SU-DHL-6 (cell line): ENCODE measurements around the gene PARP2.

Experiments used
- H2AFZ ChIP-seq: fragments of 200-600 bp; sonication (generic); 2 replicates; pipeline ENCODE4 v1.6.1; 2014; ENCODE audit warnings: low read depth, mild to moderate bottlenecking, moderate library complexity, mixed read lengths, antibody characterized with exemption, low read length; ENCODE audit not compliant: severe bottlenecking
- H3F3A ChIP-seq: fragments of 200-600 bp; shearing (Covaris generic); 2 replicates; pipeline ENCODE4 v1.6.0; 2016; ENCODE audit warnings: antibody characterized with exemption, mild to moderate bottlenecking; ENCODE audit not compliant: insufficient read depth
- H3K27ac ChIP-seq: fragments of 200-600 bp; sonication (generic); 2 replicates; pipeline ENCODE4 v1.5.1; 2016; ENCODE audit warnings: low read depth, mild to moderate bottlenecking, low read length, moderate library complexity, mixed read lengths
- H3K27me3 ChIP-seq: fragments of 200-600 bp; sonication (generic), shearing (Covaris generic); 2 replicates; pipeline ENCODE4 v1.6.0; 2014; ENCODE audit warnings: mild to moderate bottlenecking, low read length
- H3K36me3 ChIP-seq: fragments of 200-600 bp; sonication (generic); 2 replicates; pipeline ENCODE4 v1.6.1; 2014; ENCODE audit warnings: mild to moderate bottlenecking, low read length, mixed read lengths
- H3K4me2 ChIP-seq: fragments of 300-600, 200-600 bp; shearing (Covaris generic), sonication (generic); 2 replicates; pipeline ENCODE4 v1.6.0; 2014; ENCODE audit warnings: low read length, low read depth, mild to moderate bottlenecking; ENCODE audit not compliant: poor library complexity, severe bottlenecking
- H3K4me3 ChIP-seq: fragments of 200-600 bp; sonication (generic); 2 replicates; pipeline ENCODE4 v1.5.1; 2014; ENCODE audit warnings: antibody characterized with exemption, low read length, mild to moderate bottlenecking, mixed read lengths; ENCODE audit not compliant: insufficient read depth, poor library complexity, severe bottlenecking
- H3K79me2 ChIP-seq: fragments of 200-600 bp; sonication (generic); 2 replicates; pipeline ENCODE4 v1.6.1; 2014; ENCODE audit warnings: mild to moderate bottlenecking, low read length, moderate library complexity; ENCODE audit not compliant: insufficient read depth
- H3K9ac ChIP-seq: fragments of 200-600 bp; sonication (generic); 2 replicates; pipeline ENCODE4 v1.7.0; 2014; ENCODE audit warnings: mild to moderate bottlenecking, low read length
- H3K9me2 ChIP-seq: fragments of 200-600 bp; sonication (generic); replicated peaks from 2 replicates; pipeline ENCODE4 v1.6.1; 2014; ENCODE audit warnings: low read length; ENCODE audit not compliant: insufficient read depth
- H3K9me3 ChIP-seq: fragments of 200-600 bp; sonication (generic); 2 replicates; pipeline ENCODE4 v1.6.1; 2014; ENCODE audit warnings: low read length, mixed read lengths; ENCODE audit not compliant: insufficient read depth
- H4K20me1 ChIP-seq: fragments of 200-600 bp; sonication (generic); 2 replicates; pipeline ENCODE4 v1.6.1; 2014; ENCODE audit warnings: low read depth, mild to moderate bottlenecking, antibody characterized with exemption, low read length, moderate library complexity, mixed read lengths
- CTCF ChIP-seq: fragments of 200-600 bp; sonication (generic); IDR thresholded peaks from one replicate; pipeline ENCODE4 v1.5.1; 2017; ENCODE audit warnings: antibody characterized with exemption, mild to moderate bottlenecking, low read length, moderate library complexity; ENCODE audit not compliant: insufficient read depth, poor library complexity, severe bottlenecking
- EZH2phosphoT487 ChIP-seq: fragments of 200-600 bp; sonication (generic), shearing (Covaris generic); conservative IDR thresholded peaks from 2 replicates; pipeline ENCODE4 v1.6.1; 2018; ENCODE audit warnings: mild to moderate bottlenecking, antibody characterized with exemption, low read length, moderate library complexity, mixed read lengths

PARP2 gene

GRCh38 chr14:20345366-20345765, 1.9 kb downstream of the PARP2 start:
- Histone ChIP-seq H3K79me2 (peaks cover 18% of the 10 kb centered on the region), H3K9ac (no peak overlapping the region), H3F3A (peaks cover 26% of the 10 kb centered on the region), H3K4me3 (no peak overlapping the region), H3K27ac (no peak overlapping the region), H4K20me1 (no peaks in the 10 kb centered on the region; the same call in 1 of the 2 replicates), H2AFZ (no peak overlapping the region), H3K36me3 (peaks cover 17% of the 10 kb centered on the region; the same call in 1 of the 2 replicates), H3K9me2 (no peaks in the 10 kb centered on the region), H3K9me3 (no peaks in the 10 kb centered on the region), H3K4me2 (no peak overlapping the region), H3K27me3 (no peaks in the 10 kb centered on the region)
- TF ChIP-seq CTCF (no peak), EZH2phosphoT487 (no peak)

DNA sequence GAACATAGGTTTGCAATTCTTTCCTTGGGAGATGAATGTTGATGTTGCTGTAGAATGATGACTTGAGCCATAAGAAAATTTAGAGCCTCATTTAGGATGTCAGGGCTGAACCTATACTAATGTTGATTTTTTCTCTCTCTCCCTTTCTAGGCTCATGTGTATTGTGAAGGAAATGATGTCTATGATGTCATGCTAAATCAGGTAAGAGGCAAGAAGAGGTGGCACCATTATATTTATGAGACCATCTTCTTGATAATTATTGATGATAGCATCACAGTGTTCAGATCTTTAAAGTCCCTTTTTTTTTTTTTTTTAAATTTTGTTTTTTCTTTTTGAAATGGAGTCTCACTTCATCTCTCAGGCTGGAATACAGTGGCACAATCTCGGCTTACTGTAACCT, 3.3 kb downstream of the PARP2 start:
- H3K9me3 ChIP-seq = no peaks in the 10 kb centered on the region
- no peaks in the 10 kb centered on the region for H3K9me2 ChIP-seq
- TF ChIP-seq CTCF (no peak), EZH2phosphoT487 (no peak)
- H3K27me3 ChIP-seq = no peaks in the 10 kb centered on the region
- no peak overlapping the region for H3K4me2 ChIP-seq
- no peak overlapping the region for H3K9ac ChIP-seq
- H3K79me2 ChIP-seq = peaks cover 18% of the 10 kb centered on the region
- no peak overlapping the region for H3K27ac ChIP-seq
- no peak overlapping the region for H2AFZ ChIP-seq
- H4K20me1 ChIP-seq = no peaks in the 10 kb centered on the region; the same call in 1 of the 2 replicates
- H3K36me3 ChIP-seq = peaks cover 23% of the 10 kb centered on the region; the same call in 1 of the 2 replicates
- H3K4me3 ChIP-seq = no peak overlapping the region
- peaks cover 20% of the 10 kb centered on the region for H3F3A ChIP-seq

GRCh38 chr14:20347747-20348146, 4.3 kb downstream of the PARP2 start:
- Histone ChIP-seq H3K4me2 (no peak overlapping the region), H3F3A (peaks cover 11% of the 10 kb centered on the region), H3K9ac (no peak overlapping the region), H4K20me1 (no peaks in the 10 kb centered on the region; the same call in 1 of the 2 replicates), H3K36me3 (peaks cover 28% of the 10 kb centered on the region), H3K79me2 (peaks cover 18% of the 10 kb centered on the region), H3K4me3 (no peak overlapping the region), H3K9me3 (no peaks in the 10 kb centered on the region), H3K27ac (no peak overlapping the region), H3K9me2 (no peaks in the 10 kb centered on the region), H2AFZ (no peak overlapping the region), H3K27me3 (no peaks in the 10 kb centered on the region)
- TF ChIP-seq CTCF (no peak), EZH2phosphoT487 (no peak)

GRCh38 chr14:20350282-20350681, 6.8 kb downstream of the PARP2 start:
- H4K20me1 ChIP-seq = no peaks in the 10 kb centered on the region; the same call in 1 of the 2 replicates
- H3K27me3 ChIP-seq = no peaks in the 10 kb centered on the region
- H3K79me2 ChIP-seq = peaks cover 2% of the 10 kb centered on the region; the same call in 1 of the 2 replicates
- no peaks in the 10 kb centered on the region for H3F3A ChIP-seq
- H2AFZ ChIP-seq = no peak overlapping the region
- peaks cover 44% of the 10 kb centered on the region for H3K36me3 ChIP-seq
- no peak for TF ChIP-seq EZH2phosphoT487
- TF ChIP-seq CTCF = no peak
- no peak overlapping the region for H3K27ac ChIP-seq
- no peaks in the 10 kb centered on the region for H3K9me2 ChIP-seq
- H3K4me2 ChIP-seq = no peak overlapping the region
- H3K4me3 ChIP-seq = no peak overlapping the region
- H3K9me3 ChIP-seq = no peaks in the 10 kb centered on the region
- no peak overlapping the region for H3K9ac ChIP-seq
